H54 (cell line): Measurements from ENCODE around the gene CAPRIN1.

Experiments
- DNase-seq: peaks from one replicate; pipeline ENCODE4 v3.0.0; 2011; ENCODE audit warnings: low spot score, mixed read lengths; ENCODE audit not compliant: insufficient read length
- FAIRE-seq: peaks from 3 replicates; lab custom pipeline; 2011; peaks lifted over from hg19 to GRCh38; lab: Jason Lieb, UNC
- POLR2A ChIP-seq: IDR thresholded peaks from 2 replicates; pipeline ENCODE4 v1.6.1; 2011; ENCODE audit warnings: low read depth, mild to moderate bottlenecking, low read length

CAPRIN1 gene

DNA sequence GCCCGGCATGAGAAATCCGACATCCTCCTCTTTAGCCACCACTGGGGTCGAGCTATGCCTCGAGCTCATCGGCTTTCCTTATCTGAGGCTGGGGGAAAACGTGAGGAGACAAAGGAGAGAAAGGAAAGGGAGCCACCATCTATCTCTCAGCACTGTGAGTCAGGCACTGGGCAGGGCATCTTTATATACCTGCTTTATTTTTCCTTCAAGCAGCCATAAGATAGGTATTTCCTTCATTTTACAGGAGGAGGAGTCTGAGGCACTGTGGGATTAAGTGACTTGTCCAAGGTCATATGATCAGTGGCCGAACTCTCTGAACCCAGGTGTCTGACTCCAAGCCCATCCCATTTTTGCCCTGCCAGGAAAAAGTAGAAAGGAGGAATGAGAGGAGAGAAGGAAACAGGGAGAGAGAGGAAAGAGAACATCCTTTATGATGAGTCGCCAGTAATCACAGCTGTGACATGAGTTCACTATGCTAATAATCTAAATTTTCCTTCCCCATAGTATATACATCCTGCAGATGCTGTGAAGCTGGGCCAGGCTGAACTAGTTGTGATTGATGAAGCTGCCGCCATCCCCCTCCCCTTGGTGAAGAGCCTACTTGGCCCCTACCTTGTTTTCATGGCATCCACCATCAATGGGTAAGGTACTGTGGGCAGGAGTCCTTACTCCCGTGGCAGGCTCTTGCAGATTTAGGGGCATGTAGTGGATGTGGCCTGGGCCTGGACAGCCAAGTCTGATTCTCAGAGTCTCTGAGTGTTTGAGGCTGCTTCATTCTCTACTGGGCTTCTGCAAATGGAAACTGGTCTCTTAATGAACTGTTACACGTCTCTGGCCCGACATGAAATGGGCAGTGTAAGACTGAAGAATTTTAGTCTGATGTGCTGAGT, 75.7 kb downstream of the CAPRIN1 start:
- TF ChIP-seq POLR2A, result no peak

DNA sequence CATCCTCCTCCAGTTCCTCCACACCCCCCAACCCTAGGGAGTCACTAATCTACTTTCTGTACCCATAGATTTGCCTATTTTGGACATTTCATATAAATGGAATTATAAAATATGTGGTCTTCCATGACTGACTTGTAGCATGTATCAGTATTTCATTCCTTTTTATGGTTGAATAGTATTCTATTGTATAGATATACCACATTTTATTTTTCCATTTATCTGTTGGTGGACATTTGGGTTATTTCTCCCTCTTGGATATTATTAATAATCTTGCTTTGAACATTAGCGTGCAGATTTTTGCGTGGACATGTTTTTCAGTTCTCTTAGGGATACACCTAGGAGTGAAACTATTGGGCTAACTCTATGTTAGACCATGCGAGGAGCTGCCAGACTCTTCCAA, 77.3 kb downstream of the CAPRIN1 start:
- no peak for TF ChIP-seq POLR2A
- DNase-seq (no peak), FAIRE-seq (no peak)

More for the DNA sequence above, 75.7 kb downstream of the CAPRIN1 start:
- no peak for DNase-seq
- no peak for FAIRE-seq

DNA sequence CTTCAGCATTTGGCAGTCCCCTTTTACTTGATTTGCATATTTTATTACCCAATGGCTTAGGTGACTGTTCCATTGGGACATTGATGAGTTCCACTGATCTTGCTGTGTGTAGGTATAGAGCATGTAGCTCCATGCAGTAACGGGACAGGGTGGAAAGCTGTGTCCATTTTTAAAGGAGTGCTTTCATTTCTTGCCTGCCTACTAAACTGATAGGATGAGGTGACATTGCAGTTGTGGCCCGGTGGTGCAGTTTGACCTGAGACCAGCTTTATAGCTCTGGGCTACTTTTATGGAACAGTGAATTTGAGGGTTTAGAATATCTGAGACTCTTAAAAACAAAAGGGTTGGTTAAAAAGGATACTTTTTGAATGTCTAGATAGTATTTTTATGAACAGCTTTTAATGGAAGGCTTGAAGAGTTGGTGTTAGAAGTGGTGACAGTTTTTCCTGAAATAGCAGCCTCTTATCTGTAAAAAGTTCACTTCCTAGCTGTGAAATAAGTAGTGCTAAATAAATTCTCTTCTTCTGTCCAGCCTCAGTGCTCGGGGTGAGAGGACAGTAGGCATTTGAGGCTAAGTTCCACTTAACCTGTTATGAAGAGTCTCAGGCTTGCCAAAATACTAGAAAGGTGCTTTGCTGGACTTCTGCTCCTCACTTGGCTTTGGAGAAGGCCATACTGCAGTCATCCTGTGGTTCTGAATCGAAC, 80.9 kb downstream of the CAPRIN1 start:
- DNase-seq (no peak), FAIRE-seq (no peak)
- no peak for TF ChIP-seq POLR2A

DNA sequence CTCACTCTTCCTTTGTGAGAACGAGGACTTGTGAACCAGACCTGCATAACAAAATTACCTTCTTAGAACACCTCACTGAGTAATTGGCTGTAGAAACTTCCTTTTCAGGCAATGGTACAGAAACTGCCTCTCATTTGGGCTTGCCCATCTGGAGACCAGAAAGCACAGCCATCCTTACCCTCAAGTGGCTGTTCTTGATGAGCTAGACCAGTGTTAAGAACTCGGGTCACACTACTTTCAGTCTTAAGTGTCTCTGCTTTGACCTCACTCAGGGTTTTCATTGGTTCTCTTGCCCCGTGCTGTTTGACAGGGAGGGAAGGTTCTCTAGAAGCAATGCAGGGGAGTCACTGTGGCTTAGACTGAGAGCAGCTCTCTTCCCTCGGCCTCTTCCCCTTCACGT, 83.2 kb downstream of the CAPRIN1 start:
- no peak for TF ChIP-seq POLR2A
- FAIRE-seq (no peak), DNase-seq (no peak)

DNA sequence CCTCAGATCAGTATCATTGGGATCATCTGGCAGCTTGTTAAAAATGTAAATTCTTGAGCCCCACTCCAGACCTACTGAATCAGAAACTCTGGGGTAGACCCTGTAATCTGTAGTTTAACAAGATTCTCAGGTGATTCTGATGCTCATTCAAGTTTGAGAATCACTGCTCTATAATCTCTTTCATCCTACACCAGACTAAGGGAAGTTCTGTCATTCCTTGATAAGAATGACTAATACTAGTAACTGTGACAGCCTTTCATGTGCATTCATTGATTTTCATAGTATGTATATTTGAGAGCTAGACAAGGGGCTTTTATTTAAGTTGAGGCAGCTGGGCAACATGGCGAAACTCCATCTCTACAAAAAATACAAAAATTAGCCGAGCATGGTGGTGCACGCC, 83.9 kb downstream of the CAPRIN1 start:
- FAIRE-seq, result no peak
- no peak for TF ChIP-seq POLR2A
- no peak for DNase-seq

DNA sequence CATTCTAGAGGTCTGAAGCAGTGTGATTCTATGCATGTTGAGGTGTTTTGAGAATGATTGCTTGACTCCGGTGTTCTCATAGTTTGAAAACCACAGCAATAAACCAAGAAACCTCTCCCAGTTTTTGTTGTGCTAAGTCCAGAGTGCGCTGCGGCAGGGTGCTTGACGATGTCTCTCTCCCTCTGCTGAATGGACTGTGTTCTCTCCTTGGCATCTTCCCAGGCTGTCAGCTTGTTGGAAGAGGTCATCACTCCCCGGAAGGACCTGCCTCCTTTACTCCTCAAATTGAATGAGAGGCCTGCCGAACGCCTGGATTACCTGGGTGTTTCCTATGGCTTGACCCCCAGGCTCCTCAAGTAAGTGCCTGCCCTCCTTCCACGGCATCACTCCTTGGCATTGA, 84.9 kb downstream of the CAPRIN1 start:
- FAIRE-seq (no peak), DNase-seq (no peak)
- TF ChIP-seq POLR2A, result no peak

DNA sequence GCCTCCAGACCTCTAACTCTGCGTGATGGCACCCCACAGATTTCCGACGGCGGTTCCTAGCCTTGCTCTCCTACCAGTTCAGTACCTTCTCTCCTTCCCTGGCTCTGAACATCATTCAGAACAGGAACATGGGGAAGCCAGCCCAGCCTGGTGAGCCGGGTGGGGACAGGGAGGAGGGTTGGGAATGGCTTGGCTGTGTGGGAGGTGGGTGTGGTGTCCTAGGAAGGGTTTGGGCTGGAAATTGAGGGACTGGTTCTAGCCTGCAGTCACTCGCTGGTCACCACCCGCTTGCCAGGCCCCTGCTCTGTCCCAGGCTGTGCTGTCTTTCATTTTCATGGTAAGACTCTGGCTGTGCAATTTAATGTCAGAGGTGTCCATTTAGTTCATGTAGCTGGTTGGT, 87.8 kb downstream of the CAPRIN1 start:
- FAIRE-seq (no peak), DNase-seq (no peak)
- no peak for TF ChIP-seq POLR2A

DNA sequence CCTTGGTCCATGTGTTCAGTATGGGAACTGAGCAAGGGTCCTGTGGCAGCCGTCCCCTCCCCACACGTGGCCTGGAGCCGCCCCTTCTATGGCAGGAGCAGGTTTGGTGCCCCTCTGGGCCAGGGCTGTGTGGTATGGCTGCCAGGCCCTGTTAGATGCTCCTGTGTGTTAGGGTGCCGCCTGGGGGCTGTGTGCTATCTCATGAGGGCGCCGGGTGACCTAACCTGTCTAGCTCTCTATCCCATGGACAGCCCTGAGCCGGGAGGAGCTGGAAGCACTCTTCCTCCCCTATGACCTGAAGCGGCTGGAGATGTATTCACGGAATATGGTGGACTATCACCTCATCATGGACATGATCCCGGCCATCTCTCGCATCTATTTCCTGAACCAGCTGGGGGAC, 88.6 kb downstream of the CAPRIN1 start:
- DNase-seq (no peak), FAIRE-seq (no peak)
- no peak for TF ChIP-seq POLR2A

DNA sequence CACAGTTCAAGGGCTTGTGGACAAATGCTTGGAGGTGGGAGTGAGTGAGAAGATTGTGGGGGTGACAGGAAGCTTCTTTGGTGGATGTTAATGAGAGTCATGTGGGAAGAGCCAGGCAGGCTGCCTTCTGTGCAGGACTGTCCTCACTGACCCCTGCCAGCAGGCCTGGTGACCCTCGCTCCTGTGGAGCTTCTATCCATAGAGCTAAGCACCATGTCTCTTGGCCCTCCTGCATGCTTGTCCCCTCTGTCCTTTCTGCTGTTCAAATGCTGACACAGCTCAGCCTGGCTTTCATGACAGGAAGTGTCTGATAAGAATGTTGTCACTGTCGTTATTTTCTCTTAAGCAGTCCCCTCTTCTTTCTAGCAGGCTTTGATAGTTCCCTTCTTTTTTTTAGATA, 91.5 kb downstream of the CAPRIN1 start:
- no peak for TF ChIP-seq POLR2A
- FAIRE-seq, result no peak
- DNase-seq, result no peak

DNA sequence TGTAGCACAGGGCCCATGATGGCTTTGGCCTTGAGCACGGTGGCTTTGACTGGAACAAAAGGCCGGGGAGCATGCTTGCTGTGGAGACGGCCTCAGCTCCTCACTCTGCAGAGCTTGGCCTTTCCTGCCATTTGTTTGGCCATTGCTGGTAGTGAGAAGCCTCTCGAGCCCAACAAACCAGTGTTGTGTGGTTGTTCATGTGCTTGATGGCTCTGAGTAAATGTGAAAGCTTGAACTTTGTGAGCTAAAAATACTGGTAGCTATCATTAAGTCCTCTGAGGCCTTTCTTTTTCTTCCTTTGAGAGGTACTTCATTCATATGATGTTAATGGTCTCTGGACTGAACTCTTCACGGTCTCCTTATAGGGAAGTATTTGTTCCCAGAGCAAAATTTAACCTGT, 93.5 kb downstream of the CAPRIN1 start:
- no peak for DNase-seq
- no peak for FAIRE-seq
- no peak for TF ChIP-seq POLR2A

DNA sequence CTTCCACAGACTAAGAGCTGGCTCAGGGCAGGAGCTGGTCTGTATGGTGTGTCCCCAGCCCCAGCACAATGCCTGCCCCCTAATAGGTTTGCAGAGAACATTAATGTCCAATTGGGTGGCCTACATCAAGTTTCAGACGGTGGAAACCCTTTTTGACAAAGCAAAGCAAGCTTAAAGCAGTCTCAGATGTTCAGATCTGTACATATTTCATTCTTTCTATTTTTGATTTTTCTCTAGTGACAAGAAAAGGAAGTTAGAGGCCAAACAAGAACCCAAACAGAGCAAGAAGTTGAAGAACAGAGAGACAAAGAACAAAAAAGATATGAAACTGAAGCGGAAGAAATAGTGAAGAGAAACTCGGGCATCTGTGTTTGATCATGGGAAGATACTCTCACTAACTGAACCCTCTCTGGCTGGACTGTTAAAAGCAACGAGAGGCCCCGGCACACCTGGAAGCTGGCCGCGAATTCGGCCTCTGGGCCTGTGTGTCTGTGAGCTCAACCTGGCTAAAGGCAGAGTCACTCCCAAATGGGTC, 94.4 kb downstream of the CAPRIN1 start:
- FAIRE-seq (no peak), DNase-seq (no peak)
- no peak for TF ChIP-seq POLR2A

DNA sequence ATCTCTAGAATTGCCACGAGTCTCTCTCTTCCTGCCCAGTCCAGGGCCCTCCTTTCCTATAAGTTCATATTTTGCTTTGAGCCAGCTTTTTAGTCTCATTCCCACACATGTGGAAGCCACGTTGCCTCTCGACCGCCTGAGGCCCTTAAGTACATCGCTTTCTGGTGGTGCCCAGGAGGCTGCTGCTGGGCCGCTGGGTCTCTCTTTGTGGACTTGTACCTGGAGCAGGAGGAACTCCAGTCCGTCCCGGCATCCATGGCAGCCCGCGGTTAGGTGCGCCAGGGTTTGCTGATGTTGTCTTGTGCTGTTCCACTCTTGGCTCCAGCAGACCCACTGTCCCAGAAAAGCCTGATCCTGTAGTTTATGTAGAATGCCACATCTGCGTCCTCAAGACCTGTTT, 94.9 kb downstream of the CAPRIN1 start:
- no peak for FAIRE-seq

DNA sequence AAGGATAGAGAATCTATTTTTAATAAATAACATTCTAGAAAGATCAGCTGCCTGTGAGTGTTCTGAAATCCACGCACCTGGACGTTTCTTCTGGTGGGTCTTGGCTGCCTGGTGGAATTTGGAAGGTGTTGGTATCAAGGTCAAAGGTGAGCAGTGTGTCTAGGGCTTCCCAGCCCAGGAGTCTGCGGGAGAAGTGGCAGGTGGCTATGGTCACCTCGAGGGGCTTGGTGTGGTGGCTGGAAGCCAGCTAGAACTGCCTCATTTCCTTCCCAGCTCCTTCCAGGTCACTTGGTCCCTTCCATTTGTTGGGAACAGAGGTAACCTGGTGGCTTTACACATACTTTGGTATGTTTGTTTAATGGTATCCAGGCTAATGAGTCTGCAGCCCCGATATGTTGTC, 95.3 kb downstream of the CAPRIN1 start:
- DNase-seq (no peak), FAIRE-seq (no peak)
- no peak for TF ChIP-seq POLR2A

More for the DNA sequence above, 94.9 kb downstream of the CAPRIN1 start:
- TF ChIP-seq POLR2A, result no peak
- DNase-seq, result no peak

DNA sequence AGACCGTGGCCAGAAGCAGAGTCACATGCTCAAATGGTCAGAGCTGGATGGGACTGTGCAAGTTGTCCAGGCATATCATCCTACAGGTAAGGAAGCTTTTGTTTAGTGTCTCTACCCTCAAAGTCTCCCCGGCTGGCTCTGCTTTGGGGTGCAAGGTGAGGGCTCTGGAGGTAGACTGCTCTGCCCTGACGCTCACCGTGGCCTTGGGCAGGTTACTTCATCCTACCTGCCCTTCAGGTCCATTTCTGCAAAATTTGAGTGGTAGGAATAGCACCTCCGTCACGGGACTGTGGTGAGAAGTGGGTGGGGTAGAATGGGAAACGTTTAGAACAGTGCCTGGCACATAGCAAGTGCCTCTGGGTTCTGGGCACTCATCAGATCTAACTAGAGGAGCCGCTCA, 96.0 kb downstream of the CAPRIN1 start:
- no peak for TF ChIP-seq POLR2A
- no peak for DNase-seq
- FAIRE-seq, result no peak
